ENCODE results near the gene TUBGCP2.

The TUBGCP2 gene

DNA sequence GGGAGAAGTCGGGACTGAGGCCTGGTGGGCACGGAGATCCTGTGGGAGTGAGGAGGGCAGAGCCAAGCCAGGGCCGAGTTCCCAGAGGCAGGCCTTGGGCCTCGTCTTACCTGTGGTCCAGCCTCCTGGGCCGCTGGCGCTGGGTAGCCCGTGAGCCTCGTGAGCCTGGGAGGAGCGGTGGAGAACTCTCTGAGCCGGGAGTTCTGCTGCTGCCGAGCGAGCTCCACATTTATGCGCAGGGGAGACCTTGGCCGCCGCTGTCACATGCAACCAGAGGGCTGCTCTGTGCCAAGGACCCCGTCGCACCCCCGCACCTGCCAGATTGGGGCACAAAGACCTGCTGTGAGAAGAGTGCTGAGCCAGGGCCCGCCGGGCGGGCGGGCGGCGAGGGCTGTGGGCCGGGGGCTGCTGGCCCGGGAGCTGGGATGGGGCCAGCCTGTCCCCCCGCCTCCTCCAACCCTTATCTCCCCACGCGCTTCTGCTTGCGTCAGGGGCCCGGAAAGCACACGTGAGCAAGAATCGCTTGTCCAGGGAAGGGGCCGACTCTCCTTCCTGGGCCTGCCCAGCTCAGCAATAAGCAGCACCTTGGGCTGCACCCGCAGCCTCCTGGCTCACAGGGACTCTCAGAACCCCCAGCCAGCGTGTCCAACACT lies 60.9 kb downstream of the TUBGCP2 start:
- Histone ChIP-seq H2AFZ (no peak overlapping the region), H3K4me2 (ENCODE audit: low read length) (no peak overlapping the region), H3K9ac (no peak overlapping the region), H3K27ac (no peak overlapping the region), H3K79me2 (no peaks in the 10 kb centered on the region), H3K4me3 (ENCODE audit: low read depth, low read length) (no peak overlapping the region), H3K27me3 (ENCODE audit: control insufficient read depth, insufficient read depth, low read length) (no peaks in the 10 kb centered on the region), H3K9me3 (ENCODE audit: control insufficient read depth, low read length) (no peaks in the 10 kb centered on the region), H3K4me1 (no peaks in the 10 kb centered on the region), H3K36me3 (ENCODE audit: control insufficient read depth, insufficient read depth, low read length) (no peaks in the 10 kb centered on the region)
- TF ChIP-seq, protein P1, sequence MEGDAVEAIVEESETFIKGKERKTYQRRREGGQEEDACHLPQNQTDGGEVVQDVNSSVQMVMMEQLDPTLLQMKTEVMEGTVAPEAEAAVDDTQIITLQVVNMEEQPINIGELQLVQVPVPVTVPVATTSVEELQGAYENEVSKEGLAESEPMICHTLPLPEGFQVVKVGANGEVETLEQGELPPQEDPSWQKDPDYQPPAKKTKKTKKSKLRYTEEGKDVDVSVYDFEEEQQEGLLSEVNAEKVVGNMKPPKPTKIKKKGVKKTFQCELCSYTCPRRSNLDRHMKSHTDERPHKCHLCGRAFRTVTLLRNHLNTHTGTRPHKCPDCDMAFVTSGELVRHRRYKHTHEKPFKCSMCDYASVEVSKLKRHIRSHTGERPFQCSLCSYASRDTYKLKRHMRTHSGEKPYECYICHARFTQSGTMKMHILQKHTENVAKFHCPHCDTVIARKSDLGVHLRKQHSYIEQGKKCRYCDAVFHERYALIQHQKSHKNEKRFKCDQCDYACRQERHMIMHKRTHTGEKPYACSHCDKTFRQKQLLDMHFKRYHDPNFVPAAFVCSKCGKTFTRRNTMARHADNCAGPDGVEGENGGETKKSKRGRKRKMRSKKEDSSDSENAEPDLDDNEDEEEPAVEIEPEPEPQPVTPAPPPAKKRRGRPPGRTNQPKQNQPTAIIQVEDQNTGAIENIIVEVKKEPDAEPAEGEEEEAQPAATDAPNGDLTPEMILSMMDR (IDR thresholded peaks at IDR 0.05): no peak

DNA sequence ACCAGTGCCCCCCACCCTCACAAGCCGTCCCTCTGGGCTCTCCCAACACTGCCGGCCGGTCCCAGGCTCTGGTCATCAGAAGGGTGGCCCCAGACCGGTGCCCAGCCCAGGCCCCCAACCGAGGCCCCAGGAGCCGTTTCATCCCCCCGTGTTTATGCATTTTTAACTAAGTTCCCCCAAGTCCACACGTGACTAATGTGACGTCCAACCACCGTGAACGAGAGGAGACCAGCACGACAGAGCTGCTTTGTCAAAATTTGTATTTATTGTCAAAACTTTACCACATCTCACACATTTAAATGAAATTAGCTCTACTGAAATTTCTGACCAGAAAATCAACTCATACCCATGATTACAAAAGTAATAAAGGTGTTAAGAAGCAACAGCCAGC lies 62.4 kb downstream of the TUBGCP2 start:
- no peaks in the 10 kb centered on the region for H3K9me3 ChIP-seq (ENCODE audit: control insufficient read depth, low read length)
- no peak overlapping the region for H3K27ac ChIP-seq
- no peak overlapping the region for H3K4me3 ChIP-seq (ENCODE audit: low read depth, low read length)
- H3K36me3 ChIP-seq (ENCODE audit: control insufficient read depth, insufficient read depth, low read length): no peaks in the 10 kb centered on the region
- TF ChIP-seq, protein P1 (IDR thresholded peaks at IDR 0.05): no peak
- no peaks in the 10 kb centered on the region for H3K27me3 ChIP-seq (ENCODE audit: control insufficient read depth, insufficient read depth, low read length)
- no peak overlapping the region for H3K9ac ChIP-seq
- H3K4me2 ChIP-seq (ENCODE audit: low read length): no peak overlapping the region
- no peak overlapping the region for H2AFZ ChIP-seq
- H3K79me2 ChIP-seq: no peaks in the 10 kb centered on the region
- no peaks in the 10 kb centered on the region for H3K4me1 ChIP-seq

DNA sequence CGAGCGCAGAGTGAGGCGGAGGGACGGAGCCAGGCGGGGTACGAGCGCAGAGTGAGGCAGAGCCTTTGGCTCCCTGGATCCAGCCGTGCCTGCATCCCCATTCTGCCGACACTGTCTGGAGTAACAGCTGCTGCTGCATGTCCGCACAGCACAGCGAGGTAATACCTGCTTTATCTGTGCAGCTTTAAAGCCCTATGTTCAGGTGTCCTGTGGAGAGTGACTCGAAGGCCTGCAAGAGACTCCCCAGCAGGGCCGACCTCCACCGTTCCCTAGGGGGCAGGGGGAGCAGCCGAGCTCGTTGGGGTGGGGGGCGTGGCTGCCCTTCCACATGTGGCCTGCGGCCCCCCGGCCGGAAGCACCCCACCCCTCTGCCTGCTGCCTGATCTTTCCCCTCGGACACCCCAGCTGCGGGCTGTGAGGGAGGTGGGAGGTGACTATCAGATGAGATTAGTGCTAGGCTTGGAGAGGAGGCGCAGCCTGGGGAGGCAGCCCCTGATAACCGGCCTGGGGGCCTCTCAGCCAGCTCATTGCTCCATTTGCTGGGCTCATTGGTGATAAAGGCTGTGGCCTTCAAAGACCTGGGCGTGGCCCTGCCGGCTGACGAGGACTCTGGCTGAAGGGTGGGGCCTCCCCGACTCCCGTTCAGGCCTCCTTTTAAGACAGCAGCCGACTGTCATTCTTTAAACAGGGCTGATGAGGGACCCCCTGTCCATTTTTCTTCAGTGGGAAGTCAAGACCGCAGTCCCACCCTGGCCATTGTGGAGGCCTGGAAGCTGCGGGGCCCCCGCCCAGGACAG lies 63.0 kb downstream of the TUBGCP2 start:
- H3K4me2 ChIP-seq (ENCODE audit: low read length): no peak overlapping the region
- H3K27ac ChIP-seq: no peak overlapping the region
- no peaks in the 10 kb centered on the region for H3K27me3 ChIP-seq (ENCODE audit: control insufficient read depth, insufficient read depth, low read length)
- no peak overlapping the region for H2AFZ ChIP-seq
- no peaks in the 10 kb centered on the region for H3K9me3 ChIP-seq (ENCODE audit: control insufficient read depth, low read length)
- H3K4me1 ChIP-seq: no peaks in the 10 kb centered on the region
- TF ChIP-seq, protein P1 (IDR thresholded peaks at IDR 0.05): no peak
- H3K9ac ChIP-seq: no peak overlapping the region
- no peaks in the 10 kb centered on the region for H3K79me2 ChIP-seq
- no peaks in the 10 kb centered on the region for H3K36me3 ChIP-seq (ENCODE audit: control insufficient read depth, insufficient read depth, low read length)
- no peak overlapping the region for H3K4me3 ChIP-seq (ENCODE audit: low read depth, low read length)

DNA sequence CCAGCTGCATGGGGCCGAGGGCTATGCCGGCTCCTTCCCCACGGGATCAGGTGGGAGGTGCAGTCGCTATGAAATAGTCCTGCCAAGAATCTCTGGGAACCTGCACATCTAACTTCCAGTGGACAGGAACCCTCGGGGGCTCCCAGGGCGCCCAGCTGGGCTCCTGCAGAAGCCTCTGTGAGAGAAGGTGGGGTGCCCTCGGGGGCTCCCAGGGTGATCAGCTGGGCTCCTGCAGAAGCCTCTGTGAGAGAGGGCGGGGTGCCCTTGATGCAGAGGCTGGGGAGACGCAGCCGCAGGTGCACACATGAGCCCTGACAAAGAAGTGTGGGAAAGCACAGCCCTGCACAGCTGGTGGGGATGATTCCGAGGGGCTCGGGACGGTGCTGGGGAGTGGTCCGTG lies 65.1 kb downstream of the TUBGCP2 start:
- H3K9ac ChIP-seq: no peak overlapping the region
- H3K27me3 ChIP-seq (ENCODE audit: control insufficient read depth, insufficient read depth, low read length): no peaks in the 10 kb centered on the region
- no peaks in the 10 kb centered on the region for H3K79me2 ChIP-seq
- H3K27ac ChIP-seq: no peak overlapping the region
- H3K36me3 ChIP-seq (ENCODE audit: control insufficient read depth, insufficient read depth, low read length): no peaks in the 10 kb centered on the region
- no peak overlapping the region for H2AFZ ChIP-seq
- TF ChIP-seq, protein P1 (IDR thresholded peaks at IDR 0.05): no peak
- H3K4me2 ChIP-seq (ENCODE audit: low read length): no peak overlapping the region
- H3K4me3 ChIP-seq (ENCODE audit: low read depth, low read length): no peak overlapping the region
- no peaks in the 10 kb centered on the region for H3K4me1 ChIP-seq
- no peaks in the 10 kb centered on the region for H3K9me3 ChIP-seq (ENCODE audit: control insufficient read depth, low read length)

All from parathyroid adenoma (tissue), 2 donors.